ENCODE data around the gene OLFML2A. TPM values are rescaled to one million over a fixed set of nuclear protein-coding genes. Genes with fewer than 3 reads are reported as not detected.
A peak's percentile ranks its signal among the peaks of the same experiment; 100 is the strongest.

The OLFML2A gene
- total RNA-seq, 1 experiment from 2014 or later, result 5.8 TPM

DNA sequence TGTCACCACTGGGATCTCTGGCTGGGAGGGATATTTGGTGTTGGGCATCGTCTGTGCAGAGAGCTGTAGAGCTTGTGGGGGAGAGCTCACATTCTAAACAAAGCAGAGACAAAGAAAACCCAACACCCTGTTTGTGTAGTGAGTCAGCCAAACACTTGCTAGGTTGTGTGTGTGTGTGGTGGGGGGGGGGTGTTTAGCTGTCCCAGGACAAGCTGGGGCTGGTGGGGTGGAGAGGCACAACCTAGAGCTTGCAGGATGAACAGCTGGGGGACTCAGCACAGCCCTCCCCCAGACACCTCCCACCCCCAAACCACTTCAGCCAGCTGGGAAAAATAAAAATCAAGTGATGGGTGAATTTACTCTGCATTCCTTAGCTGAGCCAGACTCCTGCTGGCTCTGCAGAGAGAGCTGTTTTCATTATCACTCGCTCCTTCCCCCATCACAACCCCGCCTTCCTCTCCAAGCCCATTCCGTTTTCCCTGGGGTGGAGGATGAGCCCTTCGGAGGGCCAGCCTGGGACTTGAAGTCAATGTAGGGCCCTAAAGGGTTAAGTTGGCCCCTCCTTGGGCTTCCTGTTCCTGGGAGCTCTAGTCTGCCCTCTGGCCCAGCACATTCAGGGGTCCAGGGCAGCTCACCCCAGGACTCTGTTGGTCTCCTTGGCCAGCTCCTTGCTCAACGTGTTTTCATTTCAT is 2.6 kb downstream of the OLFML2A start:
- peak overlapping the region; percentile 24 to 59 for H3K4me3 Mint-ChIP-seq
- H3K4me1 Mint-ChIP-seq, result peaks cover 22 to 37% of the 10 kb centered on the region in 2 experiments
- H3K79me1 ChIP-seq (ENCODE audit: insufficient read depth, low read depth, low read length, poor library complexity, severe bottlenecking), result no peaks in the 10 kb centered on the region

More for the DNA sequence above, 2.6 kb downstream of the OLFML2A start:
- H3K27ac ChIP-seq (ENCODE audit: insufficient read length, low read depth, low read length), result no peak overlapping the region
- no peaks in the 10 kb centered on the region for H3K79me2 ChIP-seq (ENCODE audit: insufficient read depth, low read length)
- H3K23ac ChIP-seq (ENCODE audit: insufficient read length, low read depth, low read length), result no peak overlapping the region
- H3T11ph ChIP-seq (ENCODE audit: low read length), result no peak overlapping the region
- no peak overlapping the region for H2BK5ac ChIP-seq (ENCODE audit: insufficient read length, low read length)
- H2BK20ac ChIP-seq (ENCODE audit: low read depth, low read length, poor library complexity, severe bottlenecking), result no peak overlapping the region
- peaks cover 5% of the 10 kb centered on the region; the same call in 1 of the 2 replicates for H3K4me1 ChIP-seq (ENCODE audit: insufficient read depth, low read length)
- no peak overlapping the region for H3K4me2 ChIP-seq (ENCODE audit: insufficient read depth, insufficient read length, low read length)
- no peak overlapping the region for H2AFZ ChIP-seq (ENCODE audit: low read length)
- H3K36me3 Mint-ChIP-seq (ENCODE audit: insufficient read depth in 1 of 3, low read depth in 3 of 3), result no peaks in the 10 kb centered on the region; a peak in 1 of 7 replicates
- no peak overlapping the region for H3K14ac ChIP-seq (ENCODE audit: insufficient read depth, low read length)
- H3K9ac ChIP-seq (ENCODE audit: extremely low read depth, insufficient read length, low read length), result no peak overlapping the region
- no peak overlapping the region for H2AK5ac ChIP-seq (ENCODE audit: insufficient read length, low read length)
- H3K9me3 ChIP-seq (ENCODE audit: control insufficient read depth, low read depth, low read length), result no peaks in the 10 kb centered on the region
- peak overlapping the region; percentile 71 to 97 (median 84); a peak in 6 of 7 replicates for H3K27ac Mint-ChIP-seq
- TF ChIP-seq, protein P1, sequence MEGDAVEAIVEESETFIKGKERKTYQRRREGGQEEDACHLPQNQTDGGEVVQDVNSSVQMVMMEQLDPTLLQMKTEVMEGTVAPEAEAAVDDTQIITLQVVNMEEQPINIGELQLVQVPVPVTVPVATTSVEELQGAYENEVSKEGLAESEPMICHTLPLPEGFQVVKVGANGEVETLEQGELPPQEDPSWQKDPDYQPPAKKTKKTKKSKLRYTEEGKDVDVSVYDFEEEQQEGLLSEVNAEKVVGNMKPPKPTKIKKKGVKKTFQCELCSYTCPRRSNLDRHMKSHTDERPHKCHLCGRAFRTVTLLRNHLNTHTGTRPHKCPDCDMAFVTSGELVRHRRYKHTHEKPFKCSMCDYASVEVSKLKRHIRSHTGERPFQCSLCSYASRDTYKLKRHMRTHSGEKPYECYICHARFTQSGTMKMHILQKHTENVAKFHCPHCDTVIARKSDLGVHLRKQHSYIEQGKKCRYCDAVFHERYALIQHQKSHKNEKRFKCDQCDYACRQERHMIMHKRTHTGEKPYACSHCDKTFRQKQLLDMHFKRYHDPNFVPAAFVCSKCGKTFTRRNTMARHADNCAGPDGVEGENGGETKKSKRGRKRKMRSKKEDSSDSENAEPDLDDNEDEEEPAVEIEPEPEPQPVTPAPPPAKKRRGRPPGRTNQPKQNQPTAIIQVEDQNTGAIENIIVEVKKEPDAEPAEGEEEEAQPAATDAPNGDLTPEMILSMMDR (conservative IDR thresholded peaks at IDR 0.05), result no peak
- H4K5ac ChIP-seq (ENCODE audit: insufficient read length, low read depth, low read length), result no peak overlapping the region
- DNase-seq, result peak; percentile 67
- peaks cover 33% of the 10 kb centered on the region for H3K27me3 Mint-ChIP-seq (ENCODE audit: low read depth)
- H4K20me1 ChIP-seq (ENCODE audit: control insufficient read depth, insufficient read depth, insufficient read length), result no peaks in the 10 kb centered on the region
- H2BK15ac ChIP-seq (ENCODE audit: low read depth, low read length), result no peak overlapping the region
- no peak overlapping the region for H4K8ac ChIP-seq (replicated peaks; ENCODE audit: insufficient read length, low read depth, low read length)
- peaks cover 2% of the 10 kb centered on the region; the same call in 1 of the 2 replicates for H3K27me3 ChIP-seq (ENCODE audit: insufficient read depth, low read length)
- H3K4ac ChIP-seq (ENCODE audit: low read depth, low read length), result no peak overlapping the region
- no peak overlapping the region for H4K91ac ChIP-seq (ENCODE audit: insufficient read length, low read depth, low read length)
- H3K18ac ChIP-seq (ENCODE audit: insufficient read length, low read depth, low read length), result no peak overlapping the region
- no peak overlapping the region for H3K56ac ChIP-seq (ENCODE audit: insufficient read length, low read depth, low read length)
- no peak overlapping the region for H2BK120ac ChIP-seq (ENCODE audit: low read depth, low read length, poor library complexity, severe bottlenecking)
- WGBS (ENCODE audit: extremely low coverage, insufficient read length, low lambda C conversion rate), result no CpG with 5 or more reads among the region's 6 CpGs
- H3K23me2 ChIP-seq (ENCODE audit: insufficient read length, low read depth, low read length, poor library complexity, severe bottlenecking), result peaks cover 9% of the 10 kb centered on the region
- no peak overlapping the region for H2BK12ac ChIP-seq (ENCODE audit: insufficient read length, low read depth, low read length)
- H3K9me3 Mint-ChIP-seq, result peaks cover 2% of the 10 kb centered on the region in 2 experiments; a peak in 1 of 5 replicates
